ENCODE data around the gene FAM149B1.

FAM149B1 gene

GRCh38 chr10:73172867-73173266, 4.9 kb downstream of the FAM149B1 start:
- in situ Hi-C loops (cut with MboI; ENCODE audit: low sequenced_read_pairs), result no loop called here

- in situ Hi-C loops (cut with MboI; ENCODE audit: low sequenced_read_pairs), result no loop called here
Measured at GRCh38 chr10:73174148-73174925, 6.4 kb downstream of the FAM149B1 start.

- in situ Hi-C loops (cut with MboI; ENCODE audit: low sequenced_read_pairs), result no loop called here
Measured at GRCh38 chr10:73182568-73182967, 14.6 kb downstream of the FAM149B1 start.

- in situ Hi-C loops (cut with MboI; ENCODE audit: low sequenced_read_pairs), result no loop called here
Measured at GRCh38 chr10:73183667-73184281, 15.9 kb downstream of the FAM149B1 start.

- in situ Hi-C loops (cut with MboI; ENCODE audit: low sequenced_read_pairs), result no loop called here
Measured at GRCh38 chr10:73186266-73186665, 18.3 kb downstream of the FAM149B1 start.

GRCh38 chr10:73190188-73190587, 22.3 kb downstream of the FAM149B1 start:
- in situ Hi-C loops (cut with MboI; ENCODE audit: low sequenced_read_pairs), result no loop called here

- in situ Hi-C loops (cut with MboI; ENCODE audit: low sequenced_read_pairs), result no loop called here
Measured at GRCh38 chr10:73205081-73205480, 37.2 kb downstream of the FAM149B1 start.

- in situ Hi-C loops (cut with MboI; ENCODE audit: low sequenced_read_pairs), result no loop called here
Measured at GRCh38 chr10:73205890-73206289, 38.0 kb downstream of the FAM149B1 start.

- in situ Hi-C loops (cut with MboI; ENCODE audit: low sequenced_read_pairs), result no loop called here
Measured at GRCh38 chr10:73206385-73206784, 38.5 kb downstream of the FAM149B1 start.

- in situ Hi-C loops (cut with MboI; ENCODE audit: low sequenced_read_pairs), result no loop called here
Measured at GRCh38 chr10:73207883-73208282, 40.0 kb downstream of the FAM149B1 start.

- in situ Hi-C loops (cut with MboI; ENCODE audit: low sequenced_read_pairs), result no loop called here
Measured at GRCh38 chr10:73209705-73210104, 41.8 kb downstream of the FAM149B1 start.

- in situ Hi-C loops (cut with MboI; ENCODE audit: low sequenced_read_pairs), result no loop called here
Measured at GRCh38 chr10:73210395-73211105, 42.6 kb downstream of the FAM149B1 start.

GRCh38 chr10:73211106-73211811, 43.3 kb downstream of the FAM149B1 start:
- in situ Hi-C loops (cut with MboI; ENCODE audit: low sequenced_read_pairs), result no loop called here

GRCh38 chr10:73215749-73216148, 47.8 kb downstream of the FAM149B1 start:
- in situ Hi-C loops (cut with MboI; ENCODE audit: low sequenced_read_pairs), result no loop called here

GRCh38 chr10:73217628-73218027, 49.7 kb downstream of the FAM149B1 start:
- in situ Hi-C loops (cut with MboI; ENCODE audit: low sequenced_read_pairs), result no loop called here

- in situ Hi-C loops (cut with MboI; ENCODE audit: low sequenced_read_pairs), result no loop called here
Measured at GRCh38 chr10:73218431-73219191, 50.7 kb downstream of the FAM149B1 start.

- in situ Hi-C loops (cut with MboI; ENCODE audit: low sequenced_read_pairs), result no loop called here
Measured at GRCh38 chr10:73219384-73219783, 51.5 kb downstream of the FAM149B1 start.

- in situ Hi-C loops (cut with MboI; ENCODE audit: low sequenced_read_pairs), result no loop called here
Measured at GRCh38 chr10:73220989-73221388, 53.1 kb downstream of the FAM149B1 start.

- in situ Hi-C loops (cut with MboI; ENCODE audit: low sequenced_read_pairs), result no loop called here
Measured at GRCh38 chr10:73225518-73225917, 57.6 kb downstream of the FAM149B1 start.

- in situ Hi-C loops (cut with MboI; ENCODE audit: low sequenced_read_pairs), result no loop called here
Measured at GRCh38 chr10:73226663-73227062, 58.7 kb downstream of the FAM149B1 start.

GRCh38 chr10:73228247-73228646, 60.3 kb downstream of the FAM149B1 start:
- in situ Hi-C loops (cut with MboI; ENCODE audit: low sequenced_read_pairs), result no loop called here

Data from HL-60/S4 (cell line).